Smooth muscle cell (in vitro differentiated cells): ENCODE measurements around the gene HMCN1. TPM values are rescaled to one million over a fixed set of nuclear protein-coding genes. Genes with fewer than 3 reads are reported as not detected.

Experiments used
- DNase-seq: peaks from one replicate; lab custom pipeline; 2025; ENCODE audit not compliant: unreplicated experiment; lab: John Stamatoyannopoulos, UW
- H2AFZ ChIP-seq: fragments of 200-600 bp; sonication (generic); 2 replicates; pipeline ENCODE4 v1.6.0; 2016; ENCODE audit warnings: antibody characterized with exemption, low read depth, mild to moderate bottlenecking
- H3F3A ChIP-seq: fragments of 200-600 bp; sonication (generic); 2 replicates; pipeline ENCODE4 v1.6.0; 2017; ENCODE audit warnings: antibody characterized with exemption, low read depth
- H3K27ac ChIP-seq: fragments of 200-600 bp; sonication (generic); 2 replicates; pipeline ENCODE4 v1.5.1; 2016; ENCODE audit warnings: low read depth, mild to moderate bottlenecking
- H3K27me3 ChIP-seq: fragments of 200-600 bp; sonication (generic); 2 replicates; pipeline ENCODE4 v1.6.1; 2016; ENCODE audit warnings: low read depth, mild to moderate bottlenecking
- H3K36me3 ChIP-seq: fragments of 200-600 bp; sonication (generic); 2 replicates; pipeline ENCODE4 v1.5.1; 2016; ENCODE audit warnings: low read depth
- H3K4me1 ChIP-seq: fragments of 200-600 bp; sonication (generic); 2 replicates; pipeline ENCODE4 v1.5.1; 2016; ENCODE audit warnings: low read depth
- H3K4me2 ChIP-seq: fragments of 200-600 bp; sonication (generic); 2 replicates; pipeline ENCODE4 v1.6.0; 2016; ENCODE audit warnings: mild to moderate bottlenecking
- H3K4me3 ChIP-seq: fragments of 200-600 bp; sonication (generic); 2 replicates; pipeline ENCODE4 v1.5.1; 2016; ENCODE audit warnings: mild to moderate bottlenecking
- H3K79me2 ChIP-seq: fragments of 200-600 bp; sonication (generic); 2 replicates; pipeline ENCODE4 v1.6.0; 2016; ENCODE audit warnings: low read depth, mild to moderate bottlenecking
- H3K9ac ChIP-seq: fragments of 200-600 bp; sonication (generic); 2 replicates; pipeline ENCODE4 v1.6.0; 2016; ENCODE audit warnings: low read depth
- H3K9me3 ChIP-seq: fragments of 200-600 bp; sonication (generic); replicated peaks from 2 replicates; pipeline ENCODE4 v1.5.1; 2016; ENCODE audit warnings: low read depth
- H4K20me1 ChIP-seq: fragments of 200-600 bp; sonication (generic); 2 replicates; pipeline ENCODE4 v1.6.0; 2016; ENCODE audit warnings: low read depth
- WGBS: methylation state at CpG from one replicate; pipeline ENCODE4 v1.1.7; 2016; ENCODE audit warnings: low lambda C conversion rate; 5-methylcytosine and 5-hydroxymethylcytosine counted together
- polyA plus RNA-seq: library from polyadenylated mRNA; unstranded; fragments of >200 nt; fragmentation: Nextera tagmentation; extraction: Ambion mirVana; gene quantifications from 2 replicates; pipeline ENCODE4 v1.2.1, GENCODE V29; 2016
- total RNA-seq: library from RNA; depleted of rRNA; stranded (reverse); fragments of >200 nt; gene quantifications from 2 replicates; pipeline ENCODE4 v1.2.3, GENCODE V29; 2014
- TF ChIP-seq, protein P1 (sequence below): fragments of 200-600 bp; sonication (generic); IDR thresholded peaks from 2 replicates; pipeline ENCODE4 v1.5.1; 2017; ENCODE audit warnings: borderline replicate concordance, mild to moderate bottlenecking, antibody characterized with exemption; ENCODE audit not compliant: insufficient read depth, poor library complexity, severe bottlenecking

HMCN1 gene
- total and polyA plus RNA-seq, 2 experiments from 2014 or later = 18.9 to 118 TPM

DNA sequence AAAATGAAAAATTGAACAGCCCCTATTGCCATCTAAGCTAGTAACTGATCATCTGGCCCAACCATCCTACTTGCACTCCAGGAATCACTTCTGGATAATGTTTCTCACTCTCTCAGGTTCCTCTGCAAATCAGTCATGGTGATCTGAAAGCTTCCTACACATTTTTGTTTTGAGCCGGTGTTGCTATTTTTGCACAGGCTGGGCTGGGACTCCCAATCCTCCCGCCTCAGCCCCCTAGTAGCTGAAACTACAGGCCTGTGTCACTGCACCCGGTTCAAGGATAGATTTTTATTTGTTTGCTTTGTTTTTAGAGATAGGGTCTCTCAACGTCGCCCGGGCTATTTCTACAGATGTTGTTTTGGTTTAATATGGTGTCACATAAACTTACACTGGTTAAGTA, 40.5 kb upstream of the HMCN1 start:
- H2AFZ ChIP-seq = peak overlapping the region; percentile 1
- no peaks in the 10 kb centered on the region for H3K4me1 ChIP-seq
- 65% methylated on average over 6 of the region's 6 CpGs for WGBS
- H3K9ac ChIP-seq = no peak overlapping the region
- DNase-seq = no peak
- no peaks in the 10 kb centered on the region for H3K79me2 ChIP-seq
- H4K20me1 ChIP-seq = no peaks in the 10 kb centered on the region
- H3K4me2 ChIP-seq = no peak overlapping the region
- no peaks in the 10 kb centered on the region for H3K9me3 ChIP-seq
- H3K36me3 ChIP-seq = no peaks in the 10 kb centered on the region
- TF ChIP-seq, protein P1, sequence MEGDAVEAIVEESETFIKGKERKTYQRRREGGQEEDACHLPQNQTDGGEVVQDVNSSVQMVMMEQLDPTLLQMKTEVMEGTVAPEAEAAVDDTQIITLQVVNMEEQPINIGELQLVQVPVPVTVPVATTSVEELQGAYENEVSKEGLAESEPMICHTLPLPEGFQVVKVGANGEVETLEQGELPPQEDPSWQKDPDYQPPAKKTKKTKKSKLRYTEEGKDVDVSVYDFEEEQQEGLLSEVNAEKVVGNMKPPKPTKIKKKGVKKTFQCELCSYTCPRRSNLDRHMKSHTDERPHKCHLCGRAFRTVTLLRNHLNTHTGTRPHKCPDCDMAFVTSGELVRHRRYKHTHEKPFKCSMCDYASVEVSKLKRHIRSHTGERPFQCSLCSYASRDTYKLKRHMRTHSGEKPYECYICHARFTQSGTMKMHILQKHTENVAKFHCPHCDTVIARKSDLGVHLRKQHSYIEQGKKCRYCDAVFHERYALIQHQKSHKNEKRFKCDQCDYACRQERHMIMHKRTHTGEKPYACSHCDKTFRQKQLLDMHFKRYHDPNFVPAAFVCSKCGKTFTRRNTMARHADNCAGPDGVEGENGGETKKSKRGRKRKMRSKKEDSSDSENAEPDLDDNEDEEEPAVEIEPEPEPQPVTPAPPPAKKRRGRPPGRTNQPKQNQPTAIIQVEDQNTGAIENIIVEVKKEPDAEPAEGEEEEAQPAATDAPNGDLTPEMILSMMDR = no peak
- no peaks in the 10 kb centered on the region for H3K27me3 ChIP-seq
- H3K4me3 ChIP-seq = peak overlapping the region; percentile 7
- H3K27ac ChIP-seq = no peak overlapping the region
- H3F3A ChIP-seq = no peaks in the 10 kb centered on the region

DNA sequence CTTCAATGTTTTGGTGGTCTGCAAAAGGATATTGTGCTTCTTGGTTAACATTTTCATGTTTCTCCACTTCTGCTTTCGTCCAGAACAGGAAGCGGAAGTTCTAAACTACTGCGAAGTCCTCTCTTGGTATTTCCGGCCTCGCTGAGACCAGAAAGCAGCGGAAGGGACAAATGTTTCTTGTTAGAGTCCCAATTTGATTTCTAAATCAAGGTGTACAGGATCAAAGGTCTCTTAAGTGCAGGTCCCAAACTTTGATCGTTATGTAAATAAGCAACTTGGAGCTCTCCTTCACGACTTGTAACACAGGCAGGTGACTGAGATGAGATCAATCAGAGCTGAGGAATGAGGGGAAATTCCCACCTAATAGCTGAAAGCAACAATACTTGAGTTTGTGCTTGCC, 40.1 kb upstream of the HMCN1 start:
- peak overlapping the region; percentile 7 for H3K4me3 ChIP-seq
- no peaks in the 10 kb centered on the region for H3K27me3 ChIP-seq
- peak overlapping the region; percentile 1 for H2AFZ ChIP-seq
- H3F3A ChIP-seq = no peaks in the 10 kb centered on the region
- TF ChIP-seq, protein P1 = no peak
- H3K9ac ChIP-seq = no peak overlapping the region
- no peaks in the 10 kb centered on the region for H3K4me1 ChIP-seq
- no peak overlapping the region for H3K4me2 ChIP-seq
- no peaks in the 10 kb centered on the region for H3K36me3 ChIP-seq
- no peaks in the 10 kb centered on the region for H4K20me1 ChIP-seq
- no peak for DNase-seq
- H3K27ac ChIP-seq = no peak overlapping the region
- H3K79me2 ChIP-seq = no peaks in the 10 kb centered on the region
- WGBS = 70% methylated on average over 8 of the region's 8 CpGs
- H3K9me3 ChIP-seq = no peaks in the 10 kb centered on the region

DNA sequence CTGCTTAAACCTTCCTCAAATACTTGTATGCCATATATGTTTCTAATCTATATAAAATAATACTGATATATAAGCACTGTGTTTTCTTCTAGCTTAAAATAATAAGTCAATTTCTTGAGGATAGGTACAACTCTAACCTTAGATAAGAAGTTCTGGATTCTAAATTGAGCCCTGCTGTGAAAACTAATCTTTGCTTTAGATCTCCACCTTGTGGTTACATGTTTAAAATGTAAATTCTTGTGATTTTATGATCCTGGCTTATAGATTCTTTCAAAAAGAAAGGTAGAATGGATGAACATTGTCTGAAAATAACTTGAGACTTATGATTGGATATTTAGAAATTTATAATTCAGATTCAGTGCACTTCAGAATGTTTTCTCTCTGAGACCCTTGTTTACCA, 38.9 kb upstream of the HMCN1 start:
- Histone ChIP-seq H3K27me3 (no peaks in the 10 kb centered on the region), H3K9me3 (no peaks in the 10 kb centered on the region), H3K4me3 (no peak overlapping the region), H3F3A (no peaks in the 10 kb centered on the region), H2AFZ (no peak overlapping the region), H3K4me1 (no peaks in the 10 kb centered on the region), H3K4me2 (no peak overlapping the region), H4K20me1 (no peaks in the 10 kb centered on the region), H3K9ac (no peak overlapping the region), H3K79me2 (no peaks in the 10 kb centered on the region), H3K27ac (no peak overlapping the region), H3K36me3 (no peaks in the 10 kb centered on the region)
- no peak for DNase-seq
- TF ChIP-seq, protein P1 = peak; percentile 9

DNA sequence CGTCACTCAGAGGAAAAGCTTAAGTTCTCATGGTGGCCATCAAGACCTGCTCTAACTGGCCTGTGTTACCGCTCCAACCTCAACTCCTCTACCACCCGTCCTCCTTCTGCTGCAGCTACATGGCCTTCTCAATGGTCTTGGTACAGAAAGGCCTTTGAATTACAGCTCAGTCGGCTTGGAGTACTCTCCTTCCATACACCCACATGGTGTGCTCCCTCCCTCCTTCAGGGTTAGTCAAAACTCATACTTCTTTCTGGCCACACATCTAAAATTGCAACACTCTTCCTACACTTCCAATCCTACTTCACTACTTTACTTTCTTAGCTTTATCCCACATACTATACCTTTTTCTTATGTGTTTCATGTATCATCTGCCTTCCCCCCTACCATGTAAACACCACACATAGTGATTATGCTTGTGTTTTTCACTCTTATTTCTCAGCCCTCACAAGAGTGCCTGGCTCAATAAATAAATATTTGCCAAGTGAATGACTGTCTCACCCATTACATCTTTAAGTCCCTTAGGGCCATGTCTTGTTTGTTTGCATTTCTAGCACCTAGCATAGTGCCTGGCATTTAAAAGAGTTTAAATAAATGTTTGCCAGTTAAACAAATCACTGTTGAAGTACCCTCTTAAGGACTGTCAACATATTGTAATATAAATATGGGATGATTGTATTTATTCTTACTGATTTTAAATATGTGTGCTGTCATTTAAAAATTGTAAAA, 37.6 kb upstream of the HMCN1 start:
- WGBS = 92% methylated on average over 4 of the region's 4 CpGs
- TF ChIP-seq, protein P1 = no peak
- H3K9me3 ChIP-seq = no peaks in the 10 kb centered on the region
- no peaks in the 10 kb centered on the region for H3K4me1 ChIP-seq
- no peak overlapping the region for H2AFZ ChIP-seq
- no peaks in the 10 kb centered on the region for H3K27me3 ChIP-seq
- no peak overlapping the region for H3K4me3 ChIP-seq
- no peaks in the 10 kb centered on the region for H3F3A ChIP-seq
- H4K20me1 ChIP-seq = no peaks in the 10 kb centered on the region
- no peaks in the 10 kb centered on the region for H3K79me2 ChIP-seq
- H3K36me3 ChIP-seq = no peaks in the 10 kb centered on the region
- no peak for DNase-seq
- H3K4me2 ChIP-seq = no peak overlapping the region
- no peak overlapping the region for H3K9ac ChIP-seq
- H3K27ac ChIP-seq = no peak overlapping the region
